NCI-H1092 treated with DMSO at 0.1 percent for 48 hours (cell line): ENCODE data around the gene C2orf72.
"Not testable (repeated sequence)": the region's sequence is repeated elsewhere in the genome, so short reads cannot be mapped to it uniquely, and the experiment has no call there.

Experiments used
- DNase-seq: peaks from one replicate; lab custom pipeline; 2025; lab: John Stamatoyannopoulos, UW

C2orf72 gene

DNA sequence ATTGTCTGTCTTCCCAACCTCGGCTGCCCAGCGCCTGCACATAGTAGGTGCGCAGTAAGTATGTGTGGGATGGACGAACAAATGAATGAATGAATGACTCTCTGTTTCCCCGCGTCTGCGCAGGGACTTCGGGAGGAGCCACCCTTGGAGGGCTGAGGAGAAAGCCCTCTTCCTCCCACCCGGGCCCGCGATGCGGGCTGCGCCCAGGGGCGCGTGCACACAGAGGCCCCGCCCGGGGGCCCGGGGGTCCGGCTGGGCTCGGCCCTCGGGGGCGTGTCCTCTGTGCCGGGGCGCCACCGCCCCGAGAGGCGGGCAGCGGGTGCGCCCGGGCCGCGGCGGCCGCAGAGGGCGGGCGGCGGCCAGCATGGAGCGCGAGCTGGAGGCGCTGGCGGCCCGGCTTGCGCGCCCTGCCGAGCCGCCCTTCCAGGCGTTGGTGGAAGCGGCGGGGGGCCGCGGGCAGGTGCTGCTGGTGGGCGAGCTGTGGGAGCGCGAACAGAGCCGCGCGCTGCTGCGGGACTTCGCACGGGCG, at the start of gene C2orf72:
C2orf72 (plus strand) TSS at position 322 of the 529 bp plus-strand sequence; CDS start at position 365, 43 bp downstream.
- DNase-seq = no peak

DNA sequence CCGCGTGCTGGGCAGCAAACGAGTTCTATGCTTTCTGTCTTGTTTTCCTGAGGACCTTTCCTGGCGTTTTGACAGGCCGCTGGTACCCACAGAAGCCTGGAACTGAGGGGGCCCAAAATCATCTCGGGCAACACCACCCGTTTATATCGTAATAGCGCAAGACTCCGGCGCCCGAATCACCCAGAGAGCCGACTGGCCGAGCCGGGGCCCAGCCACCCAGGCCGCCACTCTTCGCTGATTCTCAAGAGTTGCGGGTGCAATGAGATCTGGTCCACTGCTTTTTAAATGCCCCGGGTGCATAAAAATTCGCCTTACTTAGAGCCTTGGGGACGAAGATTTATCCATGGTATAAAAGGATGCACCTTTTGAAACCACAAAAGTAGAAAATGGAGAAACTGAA, 47.6 kb upstream of the C2orf72 start:
- no peak for DNase-seq

DNA sequence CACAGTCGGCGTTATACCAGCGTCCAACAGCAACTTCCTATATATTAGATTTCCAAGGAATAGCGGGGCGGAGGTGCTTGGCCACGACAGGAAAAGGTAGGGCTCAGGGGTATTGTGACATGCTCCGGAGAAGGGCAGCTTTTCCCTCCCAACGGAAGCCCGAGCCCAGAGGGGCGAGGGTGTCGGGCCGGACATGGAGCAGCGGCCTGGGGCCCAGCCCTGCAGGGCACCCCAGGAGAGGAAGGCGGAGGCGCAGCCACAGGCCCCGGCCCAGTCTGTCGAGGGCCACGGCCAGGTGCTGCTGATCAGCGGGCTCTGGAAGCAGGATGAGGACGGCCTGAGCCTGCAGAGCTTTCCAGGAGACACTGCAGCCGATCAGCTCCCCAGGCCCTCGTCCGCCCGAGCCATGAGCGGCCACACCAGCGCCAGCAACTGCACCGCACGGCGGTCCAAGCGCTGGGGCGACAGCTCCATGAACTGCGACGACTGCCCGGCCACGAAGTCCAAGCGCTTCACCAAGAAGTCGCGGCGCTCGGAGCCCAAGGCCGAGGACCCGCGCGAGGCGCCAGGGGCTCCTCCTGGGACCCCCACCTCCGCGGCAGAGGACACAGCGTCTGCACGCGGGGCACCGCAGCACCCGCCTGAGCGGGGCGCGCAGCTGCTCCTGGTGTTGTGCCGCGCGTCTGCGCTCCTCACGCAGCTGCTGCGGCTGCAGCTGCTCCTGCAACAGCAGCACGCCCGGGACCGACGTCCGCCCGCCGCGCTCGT, 47.0 kb upstream of the C2orf72 start:
- DNase-seq = no peak

DNA sequence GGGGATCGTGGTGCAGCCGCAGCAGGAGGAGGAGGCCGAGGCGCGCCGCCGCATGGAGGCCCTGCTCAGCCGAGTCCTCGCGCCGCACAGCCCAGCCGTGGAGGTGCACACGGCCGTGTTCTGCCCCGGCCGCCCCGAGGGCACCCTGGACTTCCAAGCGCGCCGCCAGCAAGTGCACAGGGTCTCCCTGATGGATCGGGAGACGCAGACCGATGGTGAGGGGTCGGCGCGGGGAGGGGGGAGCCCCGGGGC, 46.5 kb upstream of the C2orf72 start:
- no peak for DNase-seq

DNA sequence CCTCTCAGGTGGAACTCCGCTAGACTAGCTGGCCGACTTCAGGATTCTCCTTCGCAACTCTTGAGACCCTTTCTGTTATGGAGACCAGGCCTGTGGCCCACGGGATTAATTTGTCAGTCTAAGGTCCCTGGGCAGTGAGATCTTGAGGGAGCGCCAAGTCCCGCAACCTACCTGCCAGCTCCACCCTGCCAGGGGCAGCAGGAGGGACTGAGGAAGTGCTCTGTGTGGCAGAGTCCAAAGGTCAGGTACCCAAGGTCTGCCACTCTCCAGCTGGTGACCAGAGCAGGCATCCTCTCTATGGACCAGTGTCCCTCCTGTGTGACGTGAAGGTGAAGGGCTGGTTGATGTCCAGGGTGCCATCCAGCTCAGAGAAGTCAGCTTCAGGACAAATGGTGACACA, 45.7 kb upstream of the C2orf72 start:
- no peak for DNase-seq

DNA sequence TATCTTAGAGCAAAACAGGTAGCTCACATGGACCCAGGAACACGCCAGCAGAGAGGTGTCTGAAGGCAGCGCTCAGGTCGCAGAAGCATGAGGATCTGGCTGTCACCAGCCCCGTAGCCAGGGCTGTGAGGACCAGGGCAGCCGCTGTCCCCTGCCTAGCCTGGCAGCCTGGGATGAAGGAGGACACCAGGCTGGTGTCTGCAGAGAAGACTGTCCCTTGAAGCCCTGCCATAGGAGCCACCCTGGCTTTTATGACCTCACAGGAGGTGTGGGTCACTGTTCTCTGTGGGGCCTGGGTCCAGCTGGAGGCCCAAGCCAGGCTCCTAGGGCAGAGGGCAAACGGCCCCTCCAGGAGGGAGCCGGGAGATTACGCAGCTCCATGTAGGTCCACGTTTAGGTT, 41.5 kb upstream of the C2orf72 start, which contains the start of gene SPATA3:
SPATA3 (plus strand) TSS at position 301 of the 400 bp plus-strand sequence. CDS start 113 bp downstream, outside the sequence.
- no peak for DNase-seq

DNA sequence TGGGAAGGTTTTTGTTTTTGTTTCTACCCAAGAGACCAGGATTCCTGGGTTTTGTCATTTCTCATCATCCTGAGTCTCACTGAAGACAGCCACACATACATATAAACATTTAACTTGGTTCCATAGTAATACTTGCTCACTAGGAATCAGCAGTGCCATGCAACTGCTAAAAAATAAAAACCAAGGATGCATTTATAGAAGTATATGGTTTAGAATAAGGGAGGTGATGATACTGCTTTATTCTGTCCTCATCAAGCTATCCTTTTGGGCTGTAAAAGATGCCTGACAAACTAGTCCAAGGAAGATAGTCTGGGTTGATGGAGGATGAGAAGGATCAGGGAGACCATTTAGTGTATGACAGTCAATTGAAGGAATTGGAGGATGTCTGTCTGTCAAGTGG, 40.7 kb upstream of the C2orf72 start:
- DNase-seq = no peak

DNA sequence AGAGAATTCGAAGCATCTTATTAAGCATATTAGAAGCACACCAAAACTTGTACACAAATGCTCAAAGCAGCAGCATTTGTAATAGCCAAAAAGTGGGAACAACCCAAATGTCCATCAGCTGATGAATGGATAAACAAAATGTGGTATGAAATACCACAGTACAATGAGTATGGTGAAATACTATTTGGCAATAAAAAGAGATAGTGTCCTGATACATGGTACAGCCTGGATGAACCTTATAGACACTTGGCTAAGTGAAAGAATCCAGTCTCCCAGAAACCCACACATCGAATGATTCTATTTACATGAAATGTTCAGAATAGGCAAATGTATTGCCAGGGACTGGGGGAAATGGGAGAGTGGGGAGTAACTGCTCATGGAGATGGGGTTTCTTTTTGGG, 38.4 kb upstream of the C2orf72 start:
- no peak for DNase-seq

DNA sequence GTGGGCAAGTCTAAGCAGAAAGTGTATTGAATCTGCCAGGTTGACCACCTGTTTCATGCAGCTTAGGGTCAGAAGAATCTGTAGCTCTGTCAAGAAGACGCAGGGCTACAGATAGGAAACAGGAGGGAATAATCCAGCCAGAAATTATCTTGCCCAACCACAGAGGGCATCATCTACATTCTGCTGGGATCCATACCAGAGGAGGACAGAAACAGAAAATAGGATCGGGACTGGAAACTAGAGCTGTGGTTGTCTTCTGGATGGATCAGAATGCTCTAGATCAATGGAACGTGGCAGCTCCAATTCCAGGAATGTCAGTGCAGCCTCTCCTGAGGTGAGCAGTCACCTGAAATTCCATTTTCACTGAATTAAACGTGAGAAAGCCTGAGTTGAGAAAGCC, 37.8 kb upstream of the C2orf72 start:
- no peak for DNase-seq

DNA sequence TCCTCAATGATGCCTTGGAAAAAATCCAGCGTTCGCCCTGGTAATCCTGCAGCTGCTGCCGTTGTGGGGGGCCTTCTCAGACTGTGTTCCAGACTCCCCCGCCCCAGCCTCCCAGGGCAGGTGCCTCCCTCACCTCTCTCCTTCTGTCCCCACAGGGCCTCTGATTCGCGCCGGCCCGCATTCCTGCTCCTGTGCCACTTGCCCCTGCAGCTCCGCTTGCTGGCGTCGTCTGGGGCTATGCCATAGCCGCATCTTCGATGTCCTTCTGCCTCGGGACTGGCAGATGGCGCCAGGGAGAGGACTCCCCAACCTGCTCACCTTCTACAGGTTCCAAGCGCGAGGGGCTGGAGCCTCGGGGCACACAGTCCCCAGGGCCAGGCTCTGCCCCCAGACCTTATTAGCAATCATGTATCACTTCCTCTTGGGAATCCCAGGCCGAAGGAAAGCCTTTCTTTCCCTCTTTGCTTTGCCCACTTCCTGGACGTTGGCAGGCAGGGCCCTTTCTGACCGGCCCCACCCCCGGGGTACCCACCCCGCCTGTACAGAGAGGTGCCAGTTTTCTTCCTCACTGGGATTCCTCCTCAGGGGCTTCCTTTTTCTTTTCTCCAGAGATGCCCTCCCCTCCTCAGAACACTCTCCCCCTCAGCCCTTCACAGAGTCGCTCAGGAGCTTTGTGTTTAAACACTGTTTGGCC, 37.0 kb upstream of the C2orf72 start:
- no peak for DNase-seq

DNA sequence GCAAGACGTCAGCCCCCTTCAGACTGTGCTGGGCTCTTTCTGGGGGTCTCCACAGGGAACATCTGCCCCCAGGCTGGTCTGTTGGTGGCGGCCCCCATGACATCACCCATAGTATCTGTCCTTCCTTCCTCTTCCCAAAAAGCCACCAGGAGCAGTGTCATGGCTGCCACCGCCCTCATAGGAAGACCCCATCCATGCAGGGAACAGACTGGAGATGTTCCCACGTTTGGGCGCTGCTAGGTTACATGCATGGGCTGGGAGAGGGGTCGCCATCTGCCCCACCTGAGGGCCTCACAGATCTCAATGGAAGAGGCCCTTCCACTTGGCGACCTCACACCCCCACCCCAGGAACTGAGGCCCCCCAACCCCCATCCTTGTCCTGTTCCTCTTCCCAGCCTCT, 36.3 kb upstream of the C2orf72 start:
- DNase-seq = no peak

DNA sequence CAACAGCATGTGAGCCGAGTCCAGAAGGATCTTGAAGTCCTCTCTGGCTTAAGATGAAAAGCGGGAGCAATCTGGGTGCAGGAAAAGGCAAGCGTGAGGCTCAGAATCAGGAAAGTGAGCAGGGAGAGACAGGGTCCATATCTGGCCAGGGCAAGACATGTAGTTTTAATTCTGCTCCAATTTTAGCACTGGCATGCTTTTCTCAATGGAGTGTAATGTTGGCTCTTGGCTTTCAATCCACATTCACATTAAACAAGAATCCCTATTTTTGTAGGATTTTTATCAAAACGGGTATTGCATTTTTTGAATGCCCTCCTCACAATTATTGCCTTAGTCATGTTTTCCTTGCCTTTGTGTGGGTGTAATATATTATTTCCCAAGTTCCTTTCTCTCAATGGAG, 35.4 kb upstream of the C2orf72 start:
- DNase-seq = no peak

DNA sequence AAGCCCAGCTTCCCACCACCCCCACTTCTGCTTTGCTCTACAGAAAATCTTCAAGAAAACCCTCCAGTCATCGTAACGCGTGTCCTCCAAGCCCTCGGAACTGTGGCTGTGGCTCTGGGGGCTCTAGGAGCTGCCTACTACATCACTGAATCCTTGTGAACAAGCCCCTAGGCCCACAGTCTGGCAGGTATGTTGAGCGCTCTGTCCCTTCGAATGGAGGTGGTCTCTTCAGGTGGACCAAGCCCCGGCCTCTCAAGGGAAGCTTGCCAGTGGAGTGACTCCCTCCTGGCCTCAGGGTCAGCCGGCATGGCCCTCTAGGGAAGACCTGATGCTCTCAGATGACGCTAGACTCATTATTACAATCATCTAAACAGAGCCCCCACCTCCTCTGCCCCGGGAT, 34.7 kb upstream of the C2orf72 start:
- no peak for DNase-seq

DNA sequence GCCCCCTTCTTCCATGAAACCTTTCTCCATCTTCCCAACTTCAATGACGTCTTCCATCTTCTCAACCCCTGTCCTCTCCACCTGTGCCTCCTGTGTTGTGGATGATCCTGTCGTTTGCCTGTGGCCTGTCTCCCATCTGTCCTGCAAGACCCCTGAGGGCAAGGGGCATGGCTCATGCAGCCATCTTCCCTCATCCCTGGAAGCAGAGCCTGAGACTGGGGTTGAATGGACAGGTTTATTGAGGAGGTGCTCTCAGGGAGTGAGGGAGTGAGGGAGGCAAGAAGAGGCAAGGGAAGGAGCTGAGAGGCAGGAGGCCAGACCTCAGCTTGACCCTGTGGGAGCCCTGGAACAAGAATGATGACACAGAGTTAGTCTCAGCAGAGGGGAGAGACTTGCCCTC, 34.1 kb upstream of the C2orf72 start:
- DNase-seq = no peak

DNA sequence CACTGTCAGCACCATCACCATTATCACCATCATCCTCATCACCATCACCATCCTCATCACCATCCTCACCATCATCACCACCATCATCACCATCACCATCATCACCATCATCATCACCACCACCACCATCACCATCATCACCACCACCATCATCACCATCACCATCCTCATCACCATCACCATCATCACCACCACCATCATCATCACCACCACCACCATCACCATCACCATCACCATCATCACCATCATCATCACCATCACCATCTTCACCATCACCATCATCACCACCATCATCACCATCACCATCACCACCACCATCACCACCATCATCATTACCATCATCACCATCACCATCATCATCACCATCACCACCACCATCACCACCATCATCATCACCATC, 32.4 kb upstream of the C2orf72 start:
- DNase-seq = not testable (repeated sequence)

DNA sequence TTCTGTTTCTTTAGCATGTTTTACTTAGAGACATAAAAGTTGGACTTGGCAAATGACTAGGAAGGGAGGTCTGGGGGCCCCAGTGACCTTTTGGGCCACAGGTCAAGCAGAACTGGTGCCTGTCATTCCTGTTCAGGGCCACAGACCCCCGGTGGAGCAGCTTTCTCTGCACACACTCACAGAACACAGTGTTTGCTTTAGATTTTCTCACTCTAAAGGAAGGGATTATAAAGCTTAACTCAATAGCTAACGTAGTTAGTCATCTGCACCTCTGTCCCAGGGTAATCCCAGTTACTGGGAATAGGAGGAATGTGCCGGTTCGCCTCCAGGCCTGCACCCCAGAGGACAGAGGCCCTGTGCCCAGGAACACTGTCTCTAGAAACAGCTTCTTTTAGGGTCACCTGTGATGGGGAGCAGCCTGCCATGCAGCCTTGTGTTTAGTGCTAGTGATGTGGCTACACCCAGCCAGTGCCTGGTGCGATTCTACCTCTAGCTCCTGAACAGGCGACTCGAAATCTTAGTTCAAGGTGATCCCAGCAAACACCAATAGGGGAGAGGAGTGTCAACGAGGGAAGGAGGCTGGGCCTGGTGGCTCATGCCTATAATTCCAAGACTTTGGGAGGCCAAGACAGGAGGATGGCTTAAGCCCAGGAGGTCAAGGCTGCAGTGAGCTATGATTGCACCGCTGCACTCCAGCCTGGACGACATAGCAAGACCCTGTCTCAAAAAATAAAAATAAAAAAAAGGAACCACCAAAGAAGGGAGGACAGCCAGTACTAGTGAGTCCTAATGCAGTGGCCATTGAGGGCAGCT, 29.8 kb upstream of the C2orf72 start:
- DNase-seq = no peak

DNA sequence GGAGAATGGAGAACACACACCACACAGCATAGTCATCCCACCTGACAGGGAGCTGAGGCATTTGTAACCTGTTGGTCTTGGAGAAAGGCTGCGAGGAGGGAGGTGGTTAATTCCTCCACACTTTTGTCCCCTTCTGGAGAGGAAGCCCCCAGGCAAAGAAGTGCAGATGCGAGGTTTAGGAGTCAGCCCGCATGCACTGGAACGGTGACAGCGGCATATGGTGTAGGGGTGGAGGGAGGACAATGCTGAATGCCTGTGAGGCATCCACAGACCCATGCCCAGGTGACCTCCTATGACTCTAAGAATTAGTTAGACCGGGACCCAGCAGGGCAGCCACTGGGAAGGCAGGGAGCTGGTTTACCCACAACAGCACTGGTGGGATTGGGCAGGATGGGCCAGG, 29.2 kb upstream of the C2orf72 start:
- no peak for DNase-seq

DNA sequence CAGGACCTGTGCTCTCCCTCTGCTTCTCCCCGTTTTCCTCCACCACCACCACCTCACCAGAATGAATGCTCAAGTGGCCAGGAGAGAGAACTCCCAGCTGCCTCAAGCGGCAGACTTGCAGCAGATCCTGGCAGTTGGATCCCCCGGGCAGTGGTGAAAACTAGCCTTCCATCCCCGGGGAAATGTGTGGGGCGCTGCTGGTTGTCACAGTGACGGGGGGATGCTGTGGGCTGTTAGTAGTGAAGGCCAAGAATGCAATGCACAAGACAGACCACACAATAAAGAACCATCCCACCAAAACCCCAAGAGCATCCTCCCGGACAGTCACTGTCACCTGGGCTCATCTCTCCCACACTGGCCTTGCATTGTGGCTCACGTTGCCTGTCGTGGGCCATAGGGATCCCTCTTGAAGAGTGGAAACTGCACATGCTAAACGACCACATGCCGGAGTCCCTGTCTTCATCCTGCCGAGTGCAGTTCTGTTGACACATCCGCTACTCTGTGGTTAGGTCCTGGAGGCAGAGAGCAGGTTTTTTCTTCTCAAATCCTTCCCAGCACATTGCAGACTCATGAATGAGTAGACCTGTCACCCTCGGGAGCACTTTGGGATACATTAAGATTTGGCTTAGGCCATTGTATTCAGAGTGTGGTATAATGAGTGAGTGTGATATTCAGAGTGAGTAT, 27.9 kb upstream of the C2orf72 start:
- no peak for DNase-seq

DNA sequence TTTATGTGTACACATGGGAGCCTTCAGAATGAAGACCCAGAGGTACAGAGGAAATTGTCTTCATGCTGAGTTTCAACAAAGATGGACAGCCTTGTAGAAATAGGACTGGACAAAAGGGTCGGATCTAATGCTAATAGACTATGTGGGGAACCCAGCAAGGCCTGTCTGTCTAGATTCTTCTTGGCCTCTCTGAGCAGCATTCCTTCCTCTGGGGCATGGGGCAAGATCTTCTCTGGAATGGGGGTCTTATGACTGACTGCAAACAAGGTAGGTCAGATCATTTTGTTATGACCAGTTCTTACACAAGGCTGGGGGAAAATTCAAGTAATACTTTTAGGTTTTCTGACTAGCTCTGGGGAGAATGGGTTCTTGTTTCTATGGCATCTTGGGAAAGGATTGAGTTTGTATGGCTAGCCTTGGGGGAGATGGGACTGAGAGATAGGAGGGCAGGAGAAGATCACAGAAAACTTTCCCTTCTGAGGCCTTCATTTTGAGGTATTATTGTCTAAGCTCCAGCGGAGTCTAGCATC, 27.1 kb upstream of the C2orf72 start:
- DNase-seq = no peak

DNA sequence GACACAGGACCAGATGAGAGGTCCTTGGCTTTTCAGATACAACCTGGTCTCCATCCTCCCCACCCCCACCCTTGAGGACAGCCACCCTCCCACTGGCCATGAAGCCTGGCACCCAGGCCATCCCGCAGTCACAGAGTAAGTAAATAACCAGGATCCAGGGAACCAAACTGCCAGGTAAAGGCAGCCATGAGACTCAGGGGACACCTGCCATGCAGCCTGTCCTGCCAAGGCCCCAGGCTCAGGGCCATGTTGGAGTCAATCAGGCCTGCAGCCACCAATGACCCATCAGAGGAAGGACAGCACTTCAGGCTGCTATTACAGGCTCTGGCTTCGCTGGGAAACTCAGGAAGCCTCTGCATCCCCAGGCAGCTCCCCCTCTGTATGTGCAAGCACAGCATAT, 25.8 kb upstream of the C2orf72 start:
- DNase-seq = no peak

DNA sequence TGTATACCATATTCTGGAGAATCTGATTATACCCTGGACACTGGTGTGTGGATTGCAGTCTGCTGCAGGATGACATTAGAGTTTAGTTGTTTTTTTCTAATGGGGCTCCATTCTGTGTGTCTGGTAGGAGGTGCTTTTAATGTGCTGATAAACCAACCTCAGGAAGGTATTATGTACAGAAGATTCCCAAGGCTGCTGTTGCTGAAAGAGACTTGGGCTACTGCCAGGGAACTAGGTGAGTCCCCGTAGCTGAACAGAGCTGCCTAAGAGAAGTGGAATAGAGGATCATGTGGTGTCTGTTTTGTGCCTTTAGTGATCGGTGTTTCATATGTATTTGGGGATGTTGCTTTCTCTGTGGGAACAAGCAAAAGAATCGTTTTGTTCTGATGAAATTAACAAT, 24.9 kb upstream of the C2orf72 start:
- DNase-seq = no peak

DNA sequence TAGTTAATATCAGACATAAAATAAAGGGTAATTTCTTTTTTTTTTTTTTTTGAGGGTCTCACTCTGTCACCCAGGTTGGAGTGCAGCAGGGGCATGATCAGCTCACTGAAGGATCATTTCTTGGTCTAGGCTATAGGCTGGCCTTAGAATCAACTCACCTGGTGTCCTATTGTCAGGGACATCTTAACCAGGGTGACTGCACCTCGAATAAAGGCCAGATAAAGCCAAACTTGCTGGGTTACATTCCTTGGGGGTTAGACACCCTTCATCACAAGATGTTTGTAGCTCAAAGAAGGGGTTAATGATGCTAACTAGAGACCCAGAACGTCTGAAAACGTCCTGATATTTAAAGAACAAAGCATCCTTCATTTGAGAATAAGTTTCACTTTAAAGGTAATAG, 23.5 kb upstream of the C2orf72 start:
- no peak for DNase-seq
